K562 (cell line): ENCODE measurements around the gene TEX51. TPM values are rescaled to one million over a fixed set of nuclear protein-coding genes. Genes with fewer than 3 reads are reported as not detected.

Experiments
- ATAC-seq: fragments of 200-7000 bp; cut with Tn5 transposase; 3 replicates; pipeline ENCODE4 v1.9.1; 2020; ENCODE audit warnings: moderate library complexity
- BruUV-seq: library from RNA; stranded (reverse); fragments of 400-500 nt; replicated peaks from 2 replicates; lab custom pipeline; 2021; lab: Mats Ljungman, UMichigan
- CTCF ChIA-PET: fragments of 300-600 bp; formaldehyde crosslinking; extraction: SDS; loops from one replicate; lab custom pipeline; 2021; ENCODE audit warnings: low intra/inter-chr PET ratio; lab: Yijun Ruan, JAX
- POLR2A ChIA-PET: fragments of 300-600, 350-650 bp; sonication (Branson Sonifier 250); formaldehyde crosslinking; extraction: SDS; loops from one replicate; lab custom pipeline; 2021; ENCODE audit warnings: antibody characterized with exemption, inconsistent platforms; lab: Yijun Ruan, JAX
- DNase-seq, 4 experiments: peaks; one replicate each; pipeline versions ENCODE4 v3.0.0 to v3.0.0-alpha.2; 2011 to 2018; ENCODE audit warnings: low spot score in 3 of 4, mixed read lengths in 3 of 4; ENCODE audit errors: extremely low read depth in 1 of 4
- FAIRE-seq: peaks from 2 replicates; lab custom pipeline; 2011; peaks lifted over from hg19 to GRCh38; lab: Jason Lieb, UNC
- H2AFZ ChIP-seq: 2 replicates; pipeline ENCODE4 v1.6.0; 2011; ENCODE audit warnings: low read depth, low read length, control low read depth, inconsistent platforms
- H3K27ac ChIP-seq: fragments of 200-600 bp; 3 replicates; pipeline ENCODE4 v1.8.0; 2011; ENCODE audit warnings: low read depth, mild to moderate bottlenecking, control low read depth, inconsistent platforms, low read length, moderate library complexity, mixed read lengths; ENCODE audit errors: extremely low read depth
- H3K27me3 ChIP-seq, 2 experiments: fragments of 300-600 bp in 1 of 2; 2 replicates in 1 of 2; 3 replicates in 1 of 2; pipeline versions ENCODE4 v1.6.0 to v1.8.0; 2011; ENCODE audit warnings: inconsistent platforms in 2 of 2, low read length in 2 of 2, mild to moderate bottlenecking in 1 of 2, mixed read lengths in 1 of 2, moderate library complexity in 1 of 2; ENCODE audit not compliant: control insufficient read depth in 2 of 2, insufficient read depth in 2 of 2
- H3K36me3 ChIP-seq: fragments of 300-600 bp; 3 replicates; pipeline ENCODE4 v1.8.0; 2011; ENCODE audit warnings: mild to moderate bottlenecking, low read length, inconsistent platforms; ENCODE audit not compliant: control insufficient read depth, insufficient read depth
- H3K4me1 ChIP-seq, 2 experiments: fragments of 200-600 bp in 1 of 2; replicated peaks in 1 of 2; 2 replicates in 1 of 2; 3 replicates in 1 of 2; pipeline versions ENCODE4 v1.5.1 to v1.8.0; 2011; ENCODE audit warnings: inconsistent platforms in 2 of 2, low read length in 2 of 2, mild to moderate bottlenecking in 1 of 2, mixed read lengths in 1 of 2, moderate library complexity in 1 of 2; ENCODE audit not compliant: control insufficient read depth in 2 of 2, insufficient read depth in 2 of 2
- H3K4me2 ChIP-seq: 2 replicates; pipeline ENCODE4 v1.6.1; 2011; ENCODE audit warnings: low read length, control low read depth, inconsistent platforms, mixed read lengths; ENCODE audit not compliant: insufficient read depth
- H3K4me3 ChIP-seq: fragments of 200-600 bp; sonication (generic), shearing (Covaris generic); 2 replicates; pipeline ENCODE4 v1.5.1; 2016; ENCODE audit warnings: control low read depth, inconsistent platforms
- H3K79me2 ChIP-seq: fragments of 200-600 bp; 3 replicates; pipeline ENCODE4 v1.8.0; 2011; ENCODE audit warnings: low read length, inconsistent platforms; ENCODE audit not compliant: control insufficient read depth, insufficient read depth
- H3K9ac ChIP-seq, 2 experiments: 2 replicates each; pipeline versions ENCODE4 v1.6.0 to v1.6.1; 2011; ENCODE audit warnings: low read depth in 2 of 2, low read length in 2 of 2, control low read depth in 1 of 2, inconsistent platforms in 1 of 2, mild to moderate bottlenecking in 1 of 2, mixed read lengths in 1 of 2; ENCODE audit not compliant: insufficient read depth in 1 of 2
- H3K9me1 ChIP-seq: one replicate; pipeline ENCODE4 v1.6.0; 2011; ENCODE audit warnings: inconsistent platforms, mild to moderate bottlenecking, low read length, moderate library complexity; ENCODE audit not compliant: control insufficient read depth, insufficient read depth
- H3K9me3 ChIP-seq: replicated peaks from 2 replicates; pipeline ENCODE4 v1.5.1; 2011; ENCODE audit warnings: low read depth, low read length, inconsistent platforms; ENCODE audit not compliant: control insufficient read depth, insufficient read depth
- H4K20me1 ChIP-seq: replicated peaks from 2 replicates; pipeline ENCODE4 v1.6.1; 2011; ENCODE audit warnings: low read length, inconsistent platforms, mixed read lengths; ENCODE audit not compliant: control insufficient read depth, insufficient read depth
- DDX20 ChIP-seq: fragments of 450-650 bp; IDR thresholded peaks from 2 replicates; pipeline ENCODE4 v1.6.1; 2016; ENCODE audit warnings: missing genetic modification characterization, low read depth, mild to moderate bottlenecking, missing compliant biosample characterization, moderate library complexity
- FOXP1 ChIP-seq: sonication (generic); formaldehyde crosslinking; IDR thresholded peaks from 2 replicates; pipeline ENCODE4 v1.8.0; 2022; ENCODE audit warnings: mild to moderate bottlenecking, missing genetic modification reagents
- GABPB1 ChIP-seq: sonication (generic); formaldehyde crosslinking; IDR thresholded peaks from 2 replicates; pipeline ENCODE4 v1.8.0; 2022; ENCODE audit warnings: mild to moderate bottlenecking, missing genetic modification reagents
- GABPB2 ChIP-seq: fragments of 250-450 bp; sonication (Bioruptor Pico); conservative IDR thresholded peaks from 2 replicates; pipeline ENCODE4 v1.5.1; 2021; ENCODE audit warnings: mild to moderate bottlenecking
- HMG20B ChIP-seq: fragments of 250-450 bp; sonication (Bioruptor Pico); IDR thresholded peaks from 2 replicates; pipeline ENCODE4 v1.5.0; 2021; ENCODE audit warnings: mild to moderate bottlenecking
- POLR3A ChIP-seq: IDR thresholded peaks from 2 replicates; pipeline ENCODE4 v1.6.1; 2011; ENCODE audit warnings: borderline replicate concordance, mild to moderate bottlenecking, moderate library complexity; ENCODE audit not compliant: insufficient read length, insufficient read depth; ENCODE audit errors: extremely low read depth
- PTTG1 ChIP-seq: fragments of 450-650 bp; IDR thresholded peaks from 2 replicates; pipeline ENCODE4 v1.6.1; 2016; ENCODE audit warnings: low read depth, mild to moderate bottlenecking, missing genetic modification characterization, missing compliant biosample characterization
- RFX5 ChIP-seq: IDR thresholded peaks from 2 replicates; pipeline ENCODE4 v1.6.1; 2011; ENCODE audit warnings: low read depth, mild to moderate bottlenecking, improper control_type of control experiment, low read length
- SNRNP70 ChIP-seq: fragments of 200-400 bp; formaldehyde crosslinking; optimal IDR thresholded peaks from 2 replicates; pipeline ENCODE3; 2017; ENCODE audit warnings: low read depth, low read length
- ZNF316 ChIP-seq: fragments of 450-650 bp; IDR thresholded peaks from 2 replicates; pipeline ENCODE4 v1.6.1; 2016
- ZNF384 ChIP-seq: IDR thresholded peaks from 2 replicates; pipeline ENCODE4 v1.6.1; 2012; ENCODE audit warnings: low read depth, low read length, improper control_type of control experiment
- WGBS: fragments of 100-300 bp; shearing (Covaris generic); methylation state at CpG from one replicate; pipeline ENCODE4 v1.1.6; 2016; ENCODE audit warnings: low coverage, mixed read lengths; ENCODE audit not compliant: insufficient coverage; ENCODE audit errors: missing lambda C conversion rate; 5-methylcytosine and 5-hydroxymethylcytosine counted together
- in situ Hi-C: fragments of 300-500 bp; cut with MboI; formaldehyde crosslinking; loops from 4 replicates; pipeline ENCODE4 v1.15.0; 2018; ENCODE audit warnings: inconsistent platforms, mixed read lengths
- intact Hi-C: fragments of 100-400 bp; cut with micrococcal nuclease; formaldehyde crosslinking; loops from 2 replicates; pipeline ENCODE4 v1.14.2; 2022
- polyA plus RNA-seq, 8 experiments: library from polyadenylated mRNA; depleted of rRNA in 4 of 8; stranded (reverse) in 5 of 8; unstranded in 3 of 8; fragments of >200 nt; fragmentation: Nextera tagmentation in 2 of 8; fragmentation: Illumina TruSeq in 1 of 8; extraction: Ambion mirVana in 2 of 8; extraction: Trizol in 1 of 8; gene quantifications; 2 replicates each; pipeline versions ENCODE4 v1.2.1 to v1.2.3, GENCODE V29; 2011 to 2014; ENCODE audit warnings: inconsistent platforms in 1 of 8, missing spikeins in 1 of 8
- total RNA-seq, 7 experiments: library from RNA; depleted of rRNA in 6 of 7; stranded (reverse); fragments of >200 nt in 6 of 7; fragmentation: Illumina TruSeq in 2 of 7; extraction: Trizol in 2 of 7; gene quantifications; 2 replicates each; pipeline versions ENCODE4 v1.2.1 to v1.2.3, GENCODE V29; 2011 to 2021; ENCODE audit warnings: low replicate concordance in 1 of 7

Gene TEX51
- total and polyA plus RNA-seq, 9 of the 15 experiments (the other 6 are each of a cell fraction or from before 2014, with no cell fraction given) = not detected

GRCh38 chr2:126894082-126894481 is 4.6 kb upstream of the TEX51 start (continued):
- no peak for TF ChIP-seq GABPB2
- no peak for TF ChIP-seq HMG20B (CRISPR knock-in tag)
- TF ChIP-seq PTTG1 (tag) = no peak
- no peak for TF ChIP-seq DDX20 (tag)
- TF ChIP-seq SNRNP70 = no peak

- POLR2A ChIA-PET = no interaction called here
- Histone ChIP-seq H3K4me3 (no peak overlapping the region), H3K27ac (no peak overlapping the region)
These were observed 4.0 kb upstream of the TEX51 start for GRCh38 chr2:126894585-126895182.

More at GRCh38 chr2:126894585-126895182, 4.0 kb upstream of the TEX51 start:
- FAIRE-seq (no peak), ATAC-seq (no peak), DNase-seq (no peak)
- H4K20me1 ChIP-seq = no peaks in the 10 kb centered on the region
- H3K4me1 ChIP-seq = no peaks in the 10 kb centered on the region
- H3K79me2 ChIP-seq = no peaks in the 10 kb centered on the region
- H3K9ac ChIP-seq = no peak overlapping the region
- no peak overlapping the region for H2AFZ ChIP-seq
- BruUV-seq = no TSS peak
- H3K4me2 ChIP-seq = no peak overlapping the region
- CTCF ChIA-PET = no interaction called here
- H3K9me3 ChIP-seq = no peaks in the 10 kb centered on the region
- TF ChIP-seq GABPB1 (no peak), ZNF316 (no peak), ZNF384 (no peak), FOXP1 (CRISPR knock-in tag) (no peak), POLR3A (no peak), RFX5 (no peak)
- 0% methylated on average over 9 of the region's 9 CpGs for WGBS
- in situ Hi-C loops = no loop called here
- intact Hi-C loops = no loop called here
- no peaks in the 10 kb centered on the region for H3K36me3 ChIP-seq
- H3K27me3 ChIP-seq = peaks cover 0 to 11% of the 10 kb centered on the region in 2 experiments; a peak in 2 of 5 replicates
- no peaks in the 10 kb centered on the region for H3K9me1 ChIP-seq
